DMS153 treated with DMSO at 0.1 percent for 48 hours (cell line): Measurements from ENCODE around the gene EBF3.

Experiments used
- DNase-seq: peaks from one replicate; lab custom pipeline; 2025; ENCODE audit not compliant: unreplicated experiment; lab: John Stamatoyannopoulos, UW

The EBF3 gene

DNA sequence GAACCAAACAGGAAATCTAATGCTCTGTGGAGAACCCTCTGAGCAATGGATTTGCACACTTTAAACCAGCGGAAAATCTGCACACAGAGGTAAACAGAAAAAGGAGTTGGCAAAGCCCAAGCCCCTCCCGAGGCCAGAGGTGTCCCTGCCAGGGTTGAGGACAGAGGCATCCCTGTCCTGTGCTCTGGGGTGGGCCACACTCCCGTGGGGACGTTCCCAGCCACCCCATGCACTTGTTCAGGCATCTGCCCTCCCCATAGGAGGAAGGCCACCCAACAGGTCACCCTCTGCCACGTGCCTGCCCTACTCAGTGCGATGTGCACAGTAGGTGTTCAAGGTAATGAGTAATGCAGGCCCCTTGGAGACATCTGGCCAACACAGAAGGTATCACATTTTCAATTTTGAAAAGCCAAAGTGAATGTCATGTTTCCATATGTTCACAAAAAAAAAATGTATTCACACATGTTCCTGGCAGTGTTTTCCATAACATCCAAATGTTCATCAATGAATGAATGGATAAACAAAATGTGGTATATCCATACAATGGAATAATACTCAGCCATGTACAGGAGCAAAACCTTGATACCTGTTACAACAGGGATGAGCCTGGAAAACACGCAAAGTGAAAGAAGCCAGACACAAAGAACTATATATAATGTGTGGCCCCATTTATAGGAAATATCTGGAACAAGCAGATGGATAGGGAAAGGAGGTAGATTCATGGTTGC, 108.1 kb downstream of the EBF3 start:
- no peak for DNase-seq

DNA sequence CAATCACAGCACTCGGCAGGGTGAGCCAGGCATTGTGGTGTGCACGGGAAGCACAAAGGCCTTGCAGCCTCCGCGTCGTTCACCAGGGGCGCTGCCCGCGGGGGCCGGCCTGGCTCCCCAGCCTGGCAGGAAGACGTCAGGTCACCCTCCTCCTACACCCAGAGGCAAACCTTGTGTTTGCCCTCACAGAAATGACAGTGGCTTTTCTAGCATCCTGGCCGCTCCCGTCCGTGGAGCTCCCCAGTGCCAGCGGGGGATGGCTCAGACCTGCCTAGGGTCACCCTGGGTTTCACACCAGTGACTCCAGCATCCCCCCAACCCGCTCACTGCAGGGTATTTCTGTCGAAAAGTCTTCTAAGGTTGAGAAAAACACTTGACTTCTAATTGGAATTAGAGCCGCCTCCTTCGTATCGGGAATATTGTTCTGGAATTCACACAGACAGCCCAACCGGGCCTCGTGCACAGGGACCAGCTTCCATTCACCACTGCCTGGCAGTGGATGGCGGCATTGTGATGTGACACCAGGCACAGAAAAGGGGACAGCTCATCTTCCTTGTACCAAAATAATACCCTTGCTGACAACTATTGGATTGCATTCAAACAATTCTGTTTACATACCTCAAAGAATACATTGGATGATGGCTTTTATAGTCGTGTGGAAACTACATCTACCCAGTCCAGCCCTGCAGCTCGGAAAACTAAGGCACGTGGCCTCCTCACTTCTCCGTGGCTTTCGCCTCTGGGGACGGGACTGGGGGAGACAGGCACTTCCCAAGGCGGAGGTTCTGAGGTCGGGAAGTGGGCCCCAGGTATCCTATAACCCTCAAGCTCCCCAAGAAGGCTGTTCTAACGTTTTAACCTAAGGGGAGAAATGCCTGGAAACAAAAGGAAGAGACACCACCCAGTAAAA, 109.0 kb downstream of the EBF3 start:
- DNase-seq: no peak

DNA sequence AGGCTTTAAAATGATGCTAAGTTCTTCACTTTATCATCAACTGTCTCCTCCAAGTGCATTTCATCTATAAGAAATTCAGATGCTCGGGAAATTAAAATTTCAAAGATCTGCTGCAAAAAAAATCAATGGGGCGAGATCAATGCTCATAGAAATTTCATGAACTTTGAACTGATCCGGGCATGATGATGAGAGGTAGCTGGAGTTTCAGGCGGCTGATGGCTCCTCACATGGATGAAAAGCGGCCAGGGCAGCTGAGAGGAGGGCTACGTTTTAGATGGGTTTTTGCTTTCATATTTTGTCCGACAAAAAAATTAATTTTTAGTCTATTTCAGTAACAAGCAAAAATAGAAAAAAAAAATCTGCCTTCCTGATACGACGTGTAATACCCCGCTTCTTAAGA, 109.9 kb downstream of the EBF3 start:
- DNase-seq: no peak

DNA sequence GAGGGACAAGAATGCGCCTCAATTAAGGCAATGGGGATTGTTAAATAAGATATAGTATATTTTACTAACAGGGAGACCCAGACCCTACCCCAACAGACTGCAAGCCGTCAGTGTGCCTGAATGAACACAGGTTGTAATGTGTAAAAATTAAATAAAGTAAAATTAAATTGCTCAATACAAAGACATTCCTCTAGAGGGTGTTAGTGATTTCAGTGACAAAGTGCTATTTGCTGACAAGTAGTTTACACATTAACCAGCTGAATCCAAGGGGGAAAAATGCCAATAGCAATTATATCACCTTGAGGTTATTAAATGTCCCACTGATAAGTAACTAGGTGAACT, 110.5 kb downstream of the EBF3 start:
- DNase-seq: peak; percentile 33

DNA sequence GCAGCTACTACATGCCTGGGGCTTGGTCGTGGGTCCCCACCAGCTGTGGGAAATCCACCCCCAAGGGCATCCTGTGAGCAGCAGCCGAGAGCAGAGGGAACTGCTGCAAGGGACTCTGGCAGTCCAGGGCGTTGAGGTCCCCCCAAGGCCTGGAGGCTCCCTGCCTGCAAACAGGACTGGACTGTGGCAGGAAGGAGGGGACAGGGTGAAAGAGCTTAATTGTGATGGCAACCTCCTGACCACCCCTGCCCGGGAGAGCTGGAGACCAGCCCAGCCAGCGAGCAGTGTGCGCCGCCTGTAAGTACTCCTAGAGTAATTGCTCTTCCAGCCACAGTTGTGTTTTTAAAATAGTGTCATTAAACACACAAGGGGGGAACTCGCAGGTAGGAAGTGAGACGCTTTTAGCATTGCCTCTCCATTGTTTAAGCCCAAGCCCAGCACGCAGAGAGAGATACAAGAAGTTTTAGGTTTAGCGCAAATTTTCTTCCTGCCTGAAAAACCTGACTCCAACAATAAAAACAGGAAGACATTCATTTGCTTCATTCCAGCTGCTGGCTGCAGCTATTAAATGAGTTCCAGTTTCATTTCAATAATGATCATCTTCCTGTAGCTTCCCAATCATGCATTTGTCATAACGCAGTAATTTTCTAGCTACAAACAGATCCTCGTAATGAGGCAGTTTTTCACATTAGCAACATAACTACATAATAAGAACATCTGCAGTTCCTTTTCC, 111.1 kb downstream of the EBF3 start:
- DNase-seq: no peak

DNA sequence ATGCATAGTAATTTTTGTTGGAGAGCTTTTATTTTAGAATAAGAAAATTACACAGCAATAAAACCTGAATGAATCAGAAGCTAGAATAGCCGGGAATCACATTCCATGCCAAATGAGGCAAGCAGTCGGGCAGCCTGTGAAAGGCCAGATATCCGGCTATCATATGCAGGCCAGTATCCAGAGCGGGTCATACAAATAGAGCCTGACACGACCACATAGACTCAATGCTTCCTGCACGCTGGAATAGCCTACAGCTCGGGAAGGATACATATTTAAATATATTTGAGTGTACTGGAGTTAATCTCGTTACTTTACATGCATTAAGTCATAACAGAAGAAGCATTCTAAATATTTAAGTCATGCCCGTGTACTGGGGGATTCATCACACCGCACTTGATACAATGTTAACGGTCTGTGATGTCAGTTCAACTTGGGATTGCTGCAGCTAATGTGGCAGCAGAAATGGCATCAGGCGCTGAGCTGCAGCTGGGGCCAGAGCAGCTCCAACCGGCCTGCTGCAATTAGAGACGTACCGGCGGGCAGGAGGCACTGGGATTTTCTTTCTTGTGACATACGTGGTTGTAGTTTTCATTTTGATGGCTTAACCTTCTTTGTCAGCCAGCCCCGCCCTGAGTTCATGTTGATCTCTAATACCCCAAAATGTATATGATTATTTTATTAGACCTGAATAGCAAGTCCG, 112.0 kb downstream of the EBF3 start:
- DNase-seq: no peak

DNA sequence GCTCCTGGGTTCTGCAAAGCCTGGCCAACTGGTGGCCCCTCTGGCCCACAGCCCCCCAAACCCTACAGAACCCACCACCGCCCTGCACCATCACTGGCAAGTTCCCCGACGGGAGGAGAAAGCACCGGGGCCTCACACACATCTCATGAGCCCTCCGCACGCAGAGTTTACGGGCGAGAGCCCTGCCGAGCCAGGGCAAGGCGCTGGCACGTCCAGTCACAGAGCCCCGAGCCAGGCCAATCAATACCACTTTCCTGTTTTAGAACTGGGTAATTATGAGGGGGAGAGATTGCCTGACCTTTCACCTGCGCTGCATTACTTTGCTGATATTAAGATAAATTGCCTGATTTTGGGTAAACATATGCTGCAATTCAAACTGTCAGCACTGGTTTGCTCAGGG, 113.3 kb downstream of the EBF3 start:
- no peak for DNase-seq

DNA sequence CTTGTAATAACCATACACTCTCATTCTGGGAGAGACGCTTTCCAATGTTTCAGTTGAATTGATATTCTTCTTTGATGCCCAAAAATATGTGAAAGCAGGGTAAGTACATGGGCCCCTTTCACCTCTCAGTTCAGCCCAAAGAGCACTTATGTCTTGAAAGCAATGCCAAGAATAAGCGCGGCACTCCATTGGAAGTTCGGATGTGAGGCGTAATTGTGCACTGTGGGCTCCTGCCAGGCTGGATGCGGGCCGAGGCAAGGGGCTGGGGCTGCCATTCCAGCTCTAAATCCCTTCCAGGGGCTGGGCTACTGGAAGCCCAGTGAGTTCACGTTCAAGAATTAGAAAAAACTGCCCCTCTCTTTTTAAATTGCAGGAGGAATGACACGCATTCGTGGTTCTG, 113.8 kb downstream of the EBF3 start:
- DNase-seq: no peak

DNA sequence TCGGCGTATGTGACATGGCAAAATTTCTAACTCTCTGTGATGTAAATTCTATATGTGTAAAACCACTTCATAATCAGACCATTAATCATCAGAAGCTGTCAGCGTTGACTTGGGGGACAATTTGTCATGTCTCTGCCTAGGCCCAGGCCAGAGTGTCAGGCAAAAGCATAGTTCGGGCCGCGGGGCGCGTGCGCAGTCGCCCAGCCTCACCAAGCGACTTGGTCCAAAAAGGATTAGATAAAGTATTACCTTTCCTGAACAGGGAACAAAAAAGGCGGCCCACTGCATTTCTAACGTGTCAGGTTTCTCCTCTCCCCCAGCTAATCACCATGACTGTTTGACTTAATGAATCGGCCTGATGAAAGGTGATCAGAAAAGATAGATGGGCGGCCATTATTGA, 114.2 kb downstream of the EBF3 start:
- no peak for DNase-seq

DNA sequence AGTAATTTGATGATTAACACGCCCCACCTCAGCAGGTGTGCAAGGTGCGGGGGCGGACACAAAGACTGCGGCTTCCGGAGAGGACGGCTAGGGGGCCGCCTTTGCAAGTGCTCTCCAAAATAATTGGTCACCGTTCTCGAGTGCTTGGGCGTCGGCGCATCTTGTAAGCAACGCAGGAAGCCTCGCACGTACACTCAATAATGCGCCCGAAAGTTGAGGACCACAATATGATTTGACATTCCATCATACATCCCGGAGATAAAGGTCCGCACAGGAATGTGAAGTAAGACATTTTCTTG, 114.7 kb downstream of the EBF3 start:
- no peak for DNase-seq

DNA sequence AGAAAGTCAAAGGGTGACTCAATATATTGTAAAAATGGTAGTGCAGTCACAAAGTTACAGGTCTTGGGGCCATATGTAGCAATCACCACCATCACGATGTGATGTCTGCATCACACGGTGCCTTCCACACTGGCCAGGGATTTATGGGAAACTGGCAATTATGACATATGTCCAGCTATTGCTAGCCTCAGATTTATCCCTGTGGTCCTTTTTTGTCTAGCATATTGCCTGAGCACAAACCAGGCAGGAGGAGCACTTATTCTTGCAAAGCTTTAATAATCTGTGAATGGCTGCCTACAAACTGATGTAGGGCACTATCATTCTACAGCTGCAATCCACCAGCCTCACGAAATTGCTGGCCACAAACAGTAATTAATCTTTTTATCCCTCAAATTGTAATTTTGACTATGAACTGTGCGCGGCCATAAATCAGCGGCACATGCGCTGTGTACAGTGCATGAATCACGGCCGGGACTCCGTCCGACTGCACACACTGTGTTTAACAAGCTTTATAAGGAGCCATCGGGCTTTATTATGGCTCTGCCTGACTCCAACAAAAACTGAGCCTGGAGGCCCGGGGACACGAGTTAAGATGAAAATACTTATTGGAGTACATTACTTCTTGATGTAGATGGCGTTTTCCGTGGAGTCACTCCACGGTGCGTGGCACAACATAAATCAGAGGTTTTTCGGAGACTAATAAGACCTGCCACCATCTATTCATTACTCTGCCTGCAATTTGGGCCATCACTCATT, 115.2 kb downstream of the EBF3 start:
- DNase-seq: no peak

DNA sequence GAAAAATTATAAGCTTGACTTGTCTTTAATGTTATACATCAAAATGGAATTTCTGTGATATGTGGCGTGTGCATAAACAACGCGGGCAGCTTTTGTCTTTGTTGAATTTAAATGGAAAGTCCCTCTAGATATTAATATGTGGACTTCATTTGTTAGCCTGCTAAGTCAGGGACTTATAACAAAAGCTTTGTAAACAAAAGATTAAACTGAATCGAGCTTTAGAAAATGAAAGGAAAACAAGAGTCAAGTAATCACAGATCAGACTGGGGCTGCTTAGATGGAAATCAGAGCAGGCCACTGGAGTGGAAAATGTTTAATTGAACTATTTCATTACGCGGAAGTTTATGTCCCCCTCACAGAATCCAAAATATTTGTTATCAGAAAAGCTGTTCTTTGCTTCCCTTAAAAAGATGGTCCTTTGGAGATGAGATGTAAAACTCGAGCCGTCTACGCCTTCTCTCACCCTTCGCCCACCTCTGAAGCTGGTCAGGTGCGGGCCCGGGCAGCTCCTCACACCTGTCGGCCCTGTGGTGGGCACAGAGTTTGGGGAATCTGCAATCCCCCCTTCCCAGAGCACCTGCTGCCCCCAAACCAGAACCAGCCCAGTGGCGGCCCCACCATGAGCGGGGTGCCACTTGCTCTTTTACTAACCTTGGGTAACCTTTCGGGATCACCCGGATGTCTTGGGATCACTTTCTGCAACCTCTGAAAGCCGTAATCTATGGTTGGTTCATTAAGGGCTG, 116.2 kb downstream of the EBF3 start:
- DNase-seq: no peak

DNA sequence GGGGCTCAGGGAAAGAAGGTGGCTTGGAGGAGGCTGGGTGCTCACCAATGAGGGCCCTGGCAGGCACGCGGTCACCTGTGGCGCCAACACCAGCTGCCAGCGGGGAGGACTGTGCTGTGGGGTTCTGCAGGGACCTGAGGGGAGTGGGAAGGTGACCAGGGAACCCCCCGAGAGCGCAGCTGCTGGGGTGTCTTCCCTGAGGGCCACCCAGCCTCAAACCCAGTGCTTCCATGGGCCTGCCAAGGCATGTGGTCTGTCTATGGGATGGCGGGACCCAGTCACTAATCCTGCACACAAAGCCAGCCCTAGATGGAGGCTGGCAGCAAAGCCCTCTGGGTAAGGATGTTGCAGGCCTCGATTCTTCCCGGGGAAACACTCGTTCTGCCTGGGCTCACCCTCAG, 117.1 kb downstream of the EBF3 start:
- DNase-seq: no peak

DNA sequence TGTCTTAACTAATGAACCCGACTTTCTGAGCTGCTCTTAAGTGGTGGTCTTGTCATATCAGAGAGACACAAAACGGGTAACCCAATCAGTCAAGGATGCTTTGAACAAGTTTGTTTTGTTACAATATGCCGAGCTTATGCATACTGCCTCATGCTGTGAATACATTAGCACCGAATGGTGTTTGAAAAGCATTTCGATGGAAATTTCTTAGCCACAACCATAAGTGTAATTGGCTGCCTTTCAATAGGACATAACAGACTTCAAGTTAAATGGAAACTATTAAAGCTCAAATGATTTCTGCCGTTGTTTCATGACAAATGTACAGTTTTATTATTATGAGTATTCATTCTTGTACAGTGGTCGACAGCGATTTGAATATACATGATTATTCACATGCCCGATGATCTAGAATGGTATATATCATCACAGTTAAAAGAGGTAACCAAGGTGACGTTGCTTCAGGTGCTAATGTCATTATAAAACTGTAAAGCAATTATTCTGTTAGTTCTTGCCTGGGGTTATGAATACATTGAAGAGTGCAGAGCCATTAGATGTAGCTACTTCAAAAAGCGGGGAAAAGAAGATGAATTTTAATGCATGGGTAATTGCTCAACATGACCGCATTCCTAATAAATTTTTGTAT, 118.8 kb downstream of the EBF3 start:
- no peak for DNase-seq

DNA sequence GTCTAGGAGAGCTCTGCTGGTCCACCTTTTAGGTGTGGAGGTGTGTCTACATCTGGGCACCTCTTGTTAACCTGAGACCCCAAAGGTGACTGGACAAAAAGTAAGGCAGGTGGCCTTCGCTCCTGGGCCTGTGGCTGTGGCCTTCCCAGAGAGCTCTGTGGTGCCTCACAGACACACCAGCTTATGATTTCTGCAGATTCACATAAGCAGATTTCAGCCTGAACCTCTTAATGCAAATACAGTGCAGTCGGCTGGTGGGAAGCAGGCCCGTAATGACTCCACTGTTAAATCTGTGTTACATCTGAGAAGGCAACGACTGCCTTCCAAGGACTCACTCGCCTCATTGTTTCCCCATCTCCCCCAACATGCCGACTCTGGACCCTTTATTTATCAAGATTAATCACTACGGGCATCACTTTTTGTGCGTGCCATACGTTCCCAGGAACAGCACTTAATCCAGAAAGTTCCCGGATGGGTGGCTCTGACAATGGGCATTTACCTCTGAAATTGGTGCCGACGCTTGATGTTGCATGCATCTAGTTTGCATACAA, 119.8 kb downstream of the EBF3 start:
- DNase-seq: no peak

DNA sequence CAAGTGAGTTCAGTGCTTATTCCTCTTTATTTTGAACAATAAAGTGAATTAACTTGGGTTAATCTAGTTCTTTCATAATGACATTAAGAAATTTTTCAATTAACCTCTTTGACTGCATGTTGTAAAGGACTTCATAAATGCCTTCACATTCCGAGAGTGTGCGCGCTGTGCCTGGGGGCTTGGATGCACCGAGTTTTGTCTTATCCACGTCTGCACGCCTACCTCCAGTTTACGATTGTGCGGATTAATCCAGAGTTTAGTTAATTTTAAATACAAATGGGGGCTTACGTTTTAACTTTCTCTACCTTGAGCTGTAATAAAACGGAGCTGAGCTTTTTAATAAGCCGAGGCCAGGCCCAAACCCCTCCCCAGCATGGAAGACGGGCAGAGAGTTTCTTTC, 120.4 kb downstream of the EBF3 start:
- DNase-seq: no peak

DNA sequence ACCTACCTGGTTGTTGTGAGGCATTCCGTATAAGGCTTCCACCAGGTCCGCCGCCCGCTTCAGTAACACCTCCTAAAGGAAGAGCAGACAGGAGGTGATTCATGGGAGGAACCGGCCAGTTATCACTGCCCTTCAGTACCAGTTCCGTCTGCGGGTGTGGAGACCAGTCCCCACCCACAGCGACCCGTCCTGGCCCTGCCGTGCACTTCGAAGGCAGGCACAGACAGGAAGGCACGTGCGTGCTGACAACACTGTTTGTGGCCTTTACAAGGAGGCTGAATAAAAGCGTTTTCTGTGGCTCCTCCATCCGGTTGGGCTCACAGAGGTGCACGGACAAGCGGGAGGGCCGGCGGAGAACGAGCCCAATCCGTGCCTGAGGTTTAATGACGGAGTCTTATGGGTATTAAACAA, 120.9 kb downstream of the EBF3 start:
- no peak for DNase-seq

DNA sequence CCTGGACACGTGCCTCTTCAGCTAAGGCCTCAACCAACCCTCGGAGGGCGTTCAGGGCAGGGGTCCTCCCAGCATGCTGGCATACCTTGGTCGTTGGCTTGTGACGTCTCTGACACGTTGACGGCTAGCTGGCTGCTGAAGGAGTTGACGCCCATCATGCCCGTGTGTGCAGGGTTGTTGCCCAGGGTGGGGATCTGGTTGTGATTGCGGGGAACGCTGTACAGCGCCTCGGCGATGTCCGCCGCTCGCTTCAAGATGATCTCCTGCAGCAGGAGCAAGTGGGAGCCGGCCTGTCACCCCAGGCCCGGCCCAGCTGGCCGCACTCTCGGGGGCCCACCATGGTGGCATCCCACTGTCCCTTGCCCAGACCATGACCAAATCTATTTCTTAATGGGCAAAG, 122.0 kb downstream of the EBF3 start:
- DNase-seq: no peak

DNA sequence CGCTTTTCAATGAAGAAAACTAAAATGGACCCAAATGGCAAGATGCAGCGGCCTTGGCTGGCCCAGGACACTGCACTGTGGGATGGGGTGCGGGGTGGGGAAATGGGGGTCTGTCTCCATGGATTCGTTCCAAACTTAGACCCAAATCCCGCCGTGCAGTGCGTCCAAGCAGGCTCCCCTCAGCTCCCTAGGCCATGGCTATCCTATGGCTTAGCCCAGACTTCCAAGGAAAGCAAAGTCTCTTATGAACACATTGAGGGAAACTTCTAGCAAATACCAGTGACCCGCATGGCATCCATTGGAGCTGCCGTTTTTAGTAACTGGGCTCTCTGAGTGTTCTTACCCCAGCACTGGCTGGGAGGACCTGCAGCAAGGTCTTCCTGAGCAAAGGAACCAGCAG, 122.5 kb downstream of the EBF3 start:
- no peak for DNase-seq
